ENCODE measurements around the gene TUT1.
A peak's percentile ranks its signal among the peaks of the same experiment; 100 is the strongest.

Gene TUT1

DNA sequence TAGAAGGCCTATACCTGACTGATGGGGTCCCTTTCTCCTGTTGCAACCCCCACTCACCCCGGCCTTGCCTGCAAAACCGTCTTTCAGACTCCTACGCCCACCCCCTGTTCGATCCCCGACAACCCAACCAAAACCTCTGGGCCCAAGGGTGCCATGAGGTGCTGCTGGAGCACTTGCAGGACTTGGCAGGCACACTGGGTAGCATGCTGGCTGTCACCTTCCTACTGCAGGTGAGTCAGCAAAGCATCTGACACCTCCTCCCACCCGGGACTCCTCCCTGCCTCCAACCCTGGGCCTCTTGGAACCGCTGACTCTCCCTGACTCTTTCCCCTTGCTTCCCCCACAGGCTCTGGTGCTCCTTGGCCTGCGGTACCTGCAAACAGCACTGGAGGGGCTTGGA, 23.0 kb upstream of the TUT1 start:
- Histone ChIP-seq H3K9ac (ENCODE audit: low read depth in 1 of 2, low read length in 2 of 2) (no peak overlapping the region), H3K36me3 (ENCODE audit: control insufficient read depth in 1 of 2, insufficient read depth in 2 of 2, low read length in 2 of 2) (peaks cover 0 to 20% of the 10 kb centered on the region in 2 donors)

GRCh38 chr11:62613291-62613778, 22.0 kb upstream of the TUT1 start:
- Histone ChIP-seq H3K4me3 (ENCODE audit: low read depth in 1 of 2, low read length in 2 of 2) (peak overlapping the region; percentile 70 to 71), H3K4me1 (ENCODE audit: control insufficient read depth in 1 of 2, insufficient read depth in 2 of 2, low read length in 2 of 2) (peaks cover 21 to 26% of the 10 kb centered on the region in 2 donors), H3K36me3 (ENCODE audit: control insufficient read depth in 1 of 2, insufficient read depth in 2 of 2, low read length in 2 of 2) (peaks cover 3 to 29% of the 10 kb centered on the region in 2 donors), H3K27me3 (ENCODE audit: control insufficient read depth in 1 of 2, insufficient read depth in 2 of 2, low read length in 2 of 2) (no peaks in the 10 kb centered on the region), H3K9ac (ENCODE audit: low read depth in 1 of 2, low read length in 2 of 2) (peak overlapping the region in 1 of 2 donors; percentile 32), H3K27ac (ENCODE audit: low read depth, low read length) (peak overlapping the region; percentile 79), H3K9me3 (ENCODE audit: control insufficient read depth in 1 of 2, low read length in 2 of 2) (no peaks in the 10 kb centered on the region)

More for the DNA sequence above, 23.0 kb upstream of the TUT1 start:
- H3K27ac ChIP-seq (ENCODE audit: low read depth, low read length), result no peak overlapping the region
- H3K4me3 ChIP-seq (ENCODE audit: low read depth in 1 of 2, low read length in 2 of 2), result no peak overlapping the region
- H3K4me1 ChIP-seq (ENCODE audit: control insufficient read depth in 1 of 2, insufficient read depth in 2 of 2, low read length in 2 of 2), result peaks cover 21 to 26% of the 10 kb centered on the region in 2 donors
- no peaks in the 10 kb centered on the region for H3K9me3 ChIP-seq (ENCODE audit: control insufficient read depth in 1 of 2, low read length in 2 of 2)
- no peaks in the 10 kb centered on the region for H3K27me3 ChIP-seq (ENCODE audit: control insufficient read depth in 1 of 2, insufficient read depth in 2 of 2, low read length in 2 of 2)

DNA sequence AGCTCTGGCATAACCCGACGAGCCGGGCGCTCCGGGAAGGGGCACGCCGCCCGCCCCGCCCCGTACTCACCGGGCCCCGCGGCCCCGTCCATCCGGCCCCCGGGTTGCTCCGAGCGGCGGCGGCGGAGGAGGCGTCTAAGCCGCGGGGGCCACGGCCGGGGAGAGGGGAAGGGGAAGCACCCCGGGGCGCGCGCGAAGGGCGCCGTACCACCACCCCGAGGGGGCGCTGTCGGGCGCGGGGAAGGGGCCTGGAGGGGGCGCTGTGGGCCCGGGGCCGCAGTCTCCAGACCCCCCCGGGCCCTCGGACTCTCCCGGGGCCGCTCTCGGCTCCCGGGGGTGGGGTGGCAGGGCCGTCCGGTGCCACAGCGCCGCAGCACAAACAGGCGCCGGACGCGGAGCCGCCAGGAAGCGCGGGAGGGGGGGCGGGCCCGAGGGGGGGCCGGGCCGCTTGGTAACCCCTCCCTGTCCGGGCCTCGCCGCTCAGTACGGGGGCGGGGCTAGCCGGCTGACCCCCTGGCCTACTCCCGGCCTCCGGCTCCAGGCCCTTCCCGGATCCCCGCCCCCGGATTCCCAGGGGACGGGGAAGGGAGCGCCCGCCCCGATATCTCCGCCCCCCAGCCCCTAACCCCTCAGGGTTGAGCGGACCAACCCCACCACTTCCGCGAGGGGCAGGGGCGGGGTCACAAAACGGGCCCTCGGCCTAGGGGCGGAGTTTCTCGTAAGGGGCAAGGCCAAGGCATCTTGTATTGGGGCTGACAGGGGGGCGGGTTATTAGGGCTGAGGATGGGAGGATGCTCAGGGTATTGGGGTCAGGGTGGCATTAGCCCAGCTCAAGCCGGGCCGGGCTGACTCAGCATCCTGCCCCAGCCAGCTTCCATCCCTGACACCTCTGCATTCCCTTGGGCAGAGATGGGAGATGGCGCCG, 21.3 kb upstream of the TUT1 start, which contains the start of the genes EML3 and ROM1:
Gene EML3 (minus strand): TSS at position 410 of the 925 bp plus-strand sequence. CDS start 318 bp downstream, at position 92.
Gene ROM1 (plus strand): TSS at position 892 of the 925 bp plus-strand sequence. CDS start 25 bp downstream, at position 917.
- Histone ChIP-seq H3K9me3 (ENCODE audit: control insufficient read depth in 1 of 2, low read length in 2 of 2) (no peaks in the 10 kb centered on the region), H3K4me3 (ENCODE audit: low read depth in 1 of 2, low read length in 2 of 2) (peak within 1 kb of the TSS; percentile 70 to 71), H3K36me3 (ENCODE audit: control insufficient read depth in 1 of 2, insufficient read depth in 2 of 2, low read length in 2 of 2) (peaks cover 7 to 32% of the 10 kb centered on the region in 2 donors), H3K9ac (ENCODE audit: low read depth in 1 of 2, low read length in 2 of 2) (peak within 1 kb of the TSS; percentile 75 to 81), H3K27me3 (ENCODE audit: control insufficient read depth in 1 of 2, insufficient read depth in 2 of 2, low read length in 2 of 2) (no peaks in the 10 kb centered on the region), H3K27ac (ENCODE audit: low read depth, low read length) (peak within 1 kb of the TSS; percentile 79), H3K4me1 (ENCODE audit: control insufficient read depth in 1 of 2, insufficient read depth in 2 of 2, low read length in 2 of 2) (peaks cover 21 to 26% of the 10 kb centered on the region in 2 donors)

- peak overlapping the region; percentile 79 for H3K27ac ChIP-seq (ENCODE audit: low read depth, low read length)
- H3K9me3 ChIP-seq (ENCODE audit: control insufficient read depth in 1 of 2, low read length in 2 of 2), result no peaks in the 10 kb centered on the region
- peak overlapping the region; percentile 75 to 81 for H3K9ac ChIP-seq (ENCODE audit: low read depth in 1 of 2, low read length in 2 of 2)
- peaks cover 21 to 26% of the 10 kb centered on the region in 2 donors for H3K4me1 ChIP-seq (ENCODE audit: control insufficient read depth in 1 of 2, insufficient read depth in 2 of 2, low read length in 2 of 2)
- H3K36me3 ChIP-seq (ENCODE audit: control insufficient read depth in 1 of 2, insufficient read depth in 2 of 2, low read length in 2 of 2), result peaks cover 7 to 27% of the 10 kb centered on the region in 2 donors
- H3K4me3 ChIP-seq (ENCODE audit: low read depth in 1 of 2, low read length in 2 of 2), result peak overlapping the region; percentile 70 to 71
- H3K27me3 ChIP-seq (ENCODE audit: control insufficient read depth in 1 of 2, insufficient read depth in 2 of 2, low read length in 2 of 2), result no peaks in the 10 kb centered on the region
Measured at GRCh38 chr11:62611705-62612365, 20.5 kb upstream of the TUT1 start.

DNA sequence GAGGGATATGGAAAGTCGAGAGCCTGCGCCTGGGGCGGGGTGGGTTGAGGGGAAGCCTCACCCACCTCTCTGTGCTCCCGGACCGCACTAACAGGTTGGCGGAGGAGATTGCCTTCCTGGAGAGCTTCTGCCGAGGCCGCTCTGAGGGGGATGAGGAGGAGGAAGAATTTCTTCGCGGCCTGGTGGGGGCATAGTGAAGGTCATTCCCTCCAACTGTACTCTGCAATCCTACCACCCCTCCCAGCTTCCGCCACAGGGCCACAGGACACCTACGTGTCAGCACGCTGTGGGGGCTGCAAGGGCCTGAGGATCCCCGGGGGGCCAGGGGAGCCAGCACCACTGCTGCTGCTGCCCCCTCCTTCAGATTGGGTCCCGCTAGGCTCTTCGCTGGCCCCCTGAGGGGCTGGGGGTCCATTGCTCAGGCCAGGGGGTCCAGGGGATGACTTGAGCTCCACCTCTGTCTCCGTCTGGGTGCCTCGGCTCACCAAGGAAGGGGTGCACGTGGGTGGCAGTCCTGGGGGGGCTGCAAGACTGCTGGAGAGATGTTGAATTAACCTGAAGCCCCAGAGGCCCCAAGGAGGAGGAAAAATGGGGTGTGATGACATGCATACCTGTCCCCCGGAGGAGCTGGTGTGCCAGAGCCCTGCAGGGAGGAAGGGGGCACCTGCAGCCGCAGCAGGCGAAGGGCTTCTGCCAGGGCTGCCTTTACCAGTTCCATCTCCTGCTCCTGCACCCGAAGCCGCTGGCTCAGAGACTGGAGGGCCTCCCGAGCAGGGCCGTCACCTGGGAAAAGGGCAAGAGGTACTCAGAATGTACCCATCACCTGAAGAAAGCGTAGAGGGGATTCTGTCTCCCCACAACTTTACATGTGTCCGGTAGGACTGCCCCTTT, 19.7 kb upstream of the TUT1 start:
- Histone ChIP-seq H3K4me3 (ENCODE audit: low read depth in 1 of 2, low read length in 2 of 2) (peak overlapping the region; percentile 70 to 71), H3K9me3 (ENCODE audit: control insufficient read depth in 1 of 2, low read length in 2 of 2) (no peaks in the 10 kb centered on the region), H3K27me3 (ENCODE audit: control insufficient read depth in 1 of 2, insufficient read depth in 2 of 2, low read length in 2 of 2) (no peaks in the 10 kb centered on the region), H3K9ac (ENCODE audit: low read depth in 1 of 2, low read length in 2 of 2) (peak overlapping the region; percentile 75 to 81), H3K4me1 (ENCODE audit: control insufficient read depth in 1 of 2, insufficient read depth in 2 of 2, low read length in 2 of 2) (peaks cover 21 to 26% of the 10 kb centered on the region in 2 donors), H3K27ac (ENCODE audit: low read depth, low read length) (no peak overlapping the region), H3K36me3 (ENCODE audit: control insufficient read depth in 1 of 2, insufficient read depth in 2 of 2, low read length in 2 of 2) (peaks cover 7 to 22% of the 10 kb centered on the region in 2 donors)

DNA sequence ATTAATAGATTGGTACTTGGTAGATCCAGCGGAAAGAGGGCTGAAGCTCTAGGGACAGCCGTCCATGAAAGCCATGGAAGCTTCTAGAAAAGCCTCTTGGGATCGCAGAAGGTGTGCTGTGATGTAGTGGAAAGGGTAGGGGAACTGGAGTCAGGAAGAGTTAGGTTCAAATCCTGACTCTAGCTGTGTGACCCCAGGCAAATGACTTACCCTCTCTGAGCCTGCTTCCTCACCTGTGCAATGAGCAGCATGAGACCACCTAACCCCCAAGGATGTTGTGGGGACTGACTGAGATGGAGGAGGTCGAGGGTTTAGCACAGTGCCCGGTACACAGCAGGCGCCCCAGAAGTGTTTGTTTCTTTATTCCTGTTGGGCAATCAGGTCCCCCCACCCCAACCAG, 19.1 kb upstream of the TUT1 start:
- no peak overlapping the region for H3K27ac ChIP-seq (ENCODE audit: low read depth, low read length)
- H3K4me1 ChIP-seq (ENCODE audit: control insufficient read depth in 1 of 2, insufficient read depth in 2 of 2, low read length in 2 of 2), result peaks cover 21 to 26% of the 10 kb centered on the region in 2 donors
- no peaks in the 10 kb centered on the region for H3K9me3 ChIP-seq (ENCODE audit: control insufficient read depth in 1 of 2, low read length in 2 of 2)
- H3K27me3 ChIP-seq (ENCODE audit: control insufficient read depth in 1 of 2, insufficient read depth in 2 of 2, low read length in 2 of 2), result no peaks in the 10 kb centered on the region
- H3K9ac ChIP-seq (ENCODE audit: low read depth in 1 of 2, low read length in 2 of 2), result no peak overlapping the region
- H3K4me3 ChIP-seq (ENCODE audit: low read depth in 1 of 2, low read length in 2 of 2), result no peak overlapping the region
- peaks cover 10 to 22% of the 10 kb centered on the region in 2 donors for H3K36me3 ChIP-seq (ENCODE audit: control insufficient read depth in 1 of 2, insufficient read depth in 2 of 2, low read length in 2 of 2)

- Histone ChIP-seq H3K9ac (ENCODE audit: low read depth in 1 of 2, low read length in 2 of 2) (no peak overlapping the region), H3K36me3 (ENCODE audit: control insufficient read depth in 1 of 2, insufficient read depth in 2 of 2, low read length in 2 of 2) (peaks cover 10 to 25% of the 10 kb centered on the region in 2 donors), H3K4me3 (ENCODE audit: low read depth in 1 of 2, low read length in 2 of 2) (no peak overlapping the region), H3K9me3 (ENCODE audit: control insufficient read depth in 1 of 2, low read length in 2 of 2) (no peaks in the 10 kb centered on the region), H3K27ac (ENCODE audit: low read depth, low read length) (no peak overlapping the region), H3K27me3 (ENCODE audit: control insufficient read depth in 1 of 2, insufficient read depth in 2 of 2, low read length in 2 of 2) (no peaks in the 10 kb centered on the region), H3K4me1 (ENCODE audit: control insufficient read depth in 1 of 2, insufficient read depth in 2 of 2, low read length in 2 of 2) (peaks cover 19 to 21% of the 10 kb centered on the region in 2 donors)
Measured at GRCh38 chr11:62608776-62609175, 17.5 kb upstream of the TUT1 start.

- Histone ChIP-seq H3K36me3 (ENCODE audit: control insufficient read depth in 1 of 2, insufficient read depth in 2 of 2, low read length in 2 of 2) (peaks cover 10 to 25% of the 10 kb centered on the region in 2 donors), H3K9me3 (ENCODE audit: control insufficient read depth in 1 of 2, low read length in 2 of 2) (no peaks in the 10 kb centered on the region), H3K4me1 (ENCODE audit: control insufficient read depth in 1 of 2, insufficient read depth in 2 of 2, low read length in 2 of 2) (peaks cover 16 to 19% of the 10 kb centered on the region in 2 donors), H3K27ac (ENCODE audit: low read depth, low read length) (no peak overlapping the region), H3K4me3 (ENCODE audit: low read depth in 1 of 2, low read length in 2 of 2) (no peak overlapping the region), H3K27me3 (ENCODE audit: control insufficient read depth in 1 of 2, insufficient read depth in 2 of 2, low read length in 2 of 2) (no peaks in the 10 kb centered on the region), H3K9ac (ENCODE audit: low read depth in 1 of 2, low read length in 2 of 2) (no peak overlapping the region)
Measured at GRCh38 chr11:62607714-62608113, 16.4 kb upstream of the TUT1 start.

DNA sequence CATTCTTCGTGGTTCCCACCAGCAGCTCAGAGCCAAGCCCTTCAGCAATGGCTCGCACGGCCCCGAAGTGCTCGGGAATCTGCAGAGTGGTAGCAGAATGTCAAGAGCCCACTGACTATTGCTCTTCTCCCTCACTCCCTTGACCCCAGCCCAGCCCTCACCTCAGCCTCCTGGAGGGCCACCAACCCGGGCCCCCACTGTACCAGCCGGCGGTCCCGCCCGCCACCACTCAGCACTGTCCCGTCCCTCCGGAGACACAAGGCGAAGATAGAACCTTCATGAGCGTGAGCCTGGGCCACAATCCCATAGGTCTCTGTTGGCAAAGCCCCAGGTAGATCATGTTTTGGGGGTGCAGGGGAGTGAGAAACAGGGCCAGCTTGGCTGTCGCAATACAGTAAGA, 14.6 kb upstream of the TUT1 start:
- no peak overlapping the region for H3K4me3 ChIP-seq (ENCODE audit: low read depth in 1 of 2, low read length in 2 of 2)
- no peaks in the 10 kb centered on the region for H3K27me3 ChIP-seq (ENCODE audit: control insufficient read depth in 1 of 2, insufficient read depth in 2 of 2, low read length in 2 of 2)
- H3K27ac ChIP-seq (ENCODE audit: low read depth, low read length), result no peak overlapping the region
- peaks cover 8 to 13% of the 10 kb centered on the region in 2 donors for H3K4me1 ChIP-seq (ENCODE audit: control insufficient read depth in 1 of 2, insufficient read depth in 2 of 2, low read length in 2 of 2)
- H3K9me3 ChIP-seq (ENCODE audit: control insufficient read depth in 1 of 2, low read length in 2 of 2), result no peaks in the 10 kb centered on the region
- H3K36me3 ChIP-seq (ENCODE audit: control insufficient read depth in 1 of 2, insufficient read depth in 2 of 2, low read length in 2 of 2), result peaks cover 10 to 25% of the 10 kb centered on the region in 2 donors
- H3K9ac ChIP-seq (ENCODE audit: low read depth in 1 of 2, low read length in 2 of 2), result no peak overlapping the region

All from duodenal mucosa (tissue), 2 donors.